Muscle of back (tissue), 13 donors: ENCODE data around the gene PHF24. TPM values are rescaled to one million over a fixed set of nuclear protein-coding genes. Genes with fewer than 3 reads are reported as not detected.
"Not testable (repeated sequence)": the region's sequence is repeated elsewhere in the genome, so short reads cannot be mapped to it uniquely, and the experiment has no call there.

Source experiments
- DNase-seq, 3 donors: peaks; one replicate each; pipeline versions ENCODE4 v3.0.0 to v3.0.0-alpha.2; 2013
- long read RNA-seq, 9 donors: transcript quantifications; one replicate each; lab custom pipeline, GENCODE V29; 2026
- polyA plus RNA-seq, 10 donors: library from polyadenylated mRNA; unstranded; fragments of 120-200 nt; gene quantifications; one replicate each; pipeline ENCODE4 v1.2.1, GENCODE V29; 2013; ENCODE audit not compliant: insufficient read length in 10 of 10

PHF24 gene
- under 1 TPM; 0.11 to 0.56 (median 0.25) TPM for polyA plus RNA-seq
- long read RNA-seq, donor 1 = 0 reads
- long read RNA-seq, donor 2 = 0 reads
- long read RNA-seq, donor 3 = 0 reads
- long read RNA-seq, donor 4 = 0 reads
- long read RNA-seq, donor 5 = 0 reads
- long read RNA-seq, donor 6 = 0 reads
- long read RNA-seq, donor 7 = 0 reads
- long read RNA-seq, donor 8 = 0 reads
- long read RNA-seq, donor 9 = 0 reads

- DNase-seq = peak in 1 of 3 donors; percentile 31
Observed at GRCh38 chr9:34957492-34958410, at the start of gene PHF24. PHF24 (plus strand) TSS chr9:34958285; CDS start chr9:34971299, 13,014 bp downstream.

- DNase-seq = peak; percentile 30 to 33 (median 33)
Observed at GRCh38 chr9:34927061-34927460, 31.0 kb upstream of the PHF24 start.

GRCh38 chr9:34928921-34929320 lies 29.2 kb upstream of the PHF24 start:
- no peak for DNase-seq

- peak in 2 of 3 donors; percentile 2 to 4 for DNase-seq
Observed at GRCh38 chr9:34929506-34930102, 28.5 kb upstream of the PHF24 start.

- not testable (repeated sequence) for DNase-seq
Observed at GRCh38 chr9:34939989-34940388, 18.1 kb upstream of the PHF24 start.

GRCh38 chr9:34948451-34948850 lies 9.6 kb upstream of the PHF24 start:
- no peak for DNase-seq

- no peak for DNase-seq
Observed at GRCh38 chr9:34954225-34954624, 3.9 kb upstream of the PHF24 start.

- DNase-seq = not testable (repeated sequence)
Observed at GRCh38 chr9:34956066-34956465, 2.0 kb upstream of the PHF24 start.

GRCh38 chr9:34956648-34957047 lies 1.4 kb upstream of the PHF24 start:
- no peak for DNase-seq

GRCh38 chr9:34958411-34958982 lies 412 bp downstream of the PHF24 start:
- DNase-seq = no peak

- DNase-seq = no peak
Observed at GRCh38 chr9:34959461-34959860, 1.4 kb downstream of the PHF24 start.

- no peak for DNase-seq
Observed at GRCh38 chr9:34961574-34962490, 3.7 kb downstream of the PHF24 start.

GRCh38 chr9:34962546-34962945 lies 4.5 kb downstream of the PHF24 start:
- no peak for DNase-seq

- DNase-seq = no peak
Observed at GRCh38 chr9:34963552-34963951, 5.5 kb downstream of the PHF24 start.

GRCh38 chr9:34964458-34964857 lies 6.4 kb downstream of the PHF24 start:
- DNase-seq = no peak

- DNase-seq = no peak
Observed at GRCh38 chr9:34971146-34971811, 13.2 kb downstream of the PHF24 start.

- DNase-seq = no peak
Observed at GRCh38 chr9:34974664-34975063, 16.6 kb downstream of the PHF24 start.

GRCh38 chr9:34976441-34976840 lies 18.4 kb downstream of the PHF24 start:
- DNase-seq = no peak

GRCh38 chr9:34976992-34977391 lies 18.9 kb downstream of the PHF24 start:
- no peak for DNase-seq

GRCh38 chr9:34980181-34980761 lies 22.2 kb downstream of the PHF24 start:
- DNase-seq = no peak
